Muscle of leg (tissue), 11 donors: ENCODE results near the gene PHF13. TPM values are rescaled to one million over a fixed set of nuclear protein-coding genes. Genes with fewer than 3 reads are reported as not detected.
"Not testable (repeated sequence)": the region's sequence is repeated elsewhere in the genome, so short reads cannot be mapped to it uniquely, and the experiment has no call there.

Experiments used
- DNase-seq: peaks from one replicate; pipeline ENCODE4 v3.0.0; 2013
- H3K27ac ChIP-seq: one replicate; pipeline ENCODE4 v1.5.1; 2013; ENCODE audit warnings: mild to moderate bottlenecking, low read length, control low read depth
- H3K27me3 ChIP-seq: one replicate; pipeline ENCODE4 v1.6.1; 2013; ENCODE audit warnings: low read length; ENCODE audit not compliant: control insufficient read depth, insufficient read depth
- H3K36me3 ChIP-seq: one replicate; pipeline ENCODE4 v1.6.1; 2013; ENCODE audit warnings: low read length; ENCODE audit not compliant: control insufficient read depth, insufficient read depth
- H3K4me1 ChIP-seq: one replicate; pipeline ENCODE4 v1.6.1; 2013; ENCODE audit warnings: low read length; ENCODE audit not compliant: control insufficient read depth, insufficient read depth
- H3K4me3 ChIP-seq: one replicate; pipeline ENCODE4 v1.5.1; 2013; ENCODE audit warnings: low read length, control low read depth
- H3K9me3 ChIP-seq: replicated peaks from 2 replicates; pipeline ENCODE4 v1.6.1; 2013; ENCODE audit warnings: low read depth, low read length; ENCODE audit not compliant: control insufficient read depth
- WGBS: methylation state at CpG from one replicate; pipeline ENCODE4 v1.1.5; 2013; ENCODE audit warnings: missing lambda C conversion rate; ENCODE audit not compliant: insufficient coverage; 5-methylcytosine and 5-hydroxymethylcytosine counted together
- polyA plus RNA-seq, 8 donors: library from polyadenylated mRNA; unstranded; fragments of 120-200 nt; gene quantifications; one replicate each; pipeline versions ENCODE4 v1.2.1 to v1.2.3, GENCODE V29; 2013; ENCODE audit warnings: inconsistent platforms in 1 of 8, low replicate concordance in 1 of 8; ENCODE audit not compliant: insufficient read length in 8 of 8, insufficient read depth in 1 of 8
- total RNA-seq: library from RNA; stranded (reverse); fragments of 120-200 nt; gene quantifications from one replicate; pipeline ENCODE4 v1.2.4, GENCODE V29; 2013

PHF13 gene
- total and polyA plus RNA-seq, 9 donors = 11.6 to 24.2 (median 21.8) TPM

DNA sequence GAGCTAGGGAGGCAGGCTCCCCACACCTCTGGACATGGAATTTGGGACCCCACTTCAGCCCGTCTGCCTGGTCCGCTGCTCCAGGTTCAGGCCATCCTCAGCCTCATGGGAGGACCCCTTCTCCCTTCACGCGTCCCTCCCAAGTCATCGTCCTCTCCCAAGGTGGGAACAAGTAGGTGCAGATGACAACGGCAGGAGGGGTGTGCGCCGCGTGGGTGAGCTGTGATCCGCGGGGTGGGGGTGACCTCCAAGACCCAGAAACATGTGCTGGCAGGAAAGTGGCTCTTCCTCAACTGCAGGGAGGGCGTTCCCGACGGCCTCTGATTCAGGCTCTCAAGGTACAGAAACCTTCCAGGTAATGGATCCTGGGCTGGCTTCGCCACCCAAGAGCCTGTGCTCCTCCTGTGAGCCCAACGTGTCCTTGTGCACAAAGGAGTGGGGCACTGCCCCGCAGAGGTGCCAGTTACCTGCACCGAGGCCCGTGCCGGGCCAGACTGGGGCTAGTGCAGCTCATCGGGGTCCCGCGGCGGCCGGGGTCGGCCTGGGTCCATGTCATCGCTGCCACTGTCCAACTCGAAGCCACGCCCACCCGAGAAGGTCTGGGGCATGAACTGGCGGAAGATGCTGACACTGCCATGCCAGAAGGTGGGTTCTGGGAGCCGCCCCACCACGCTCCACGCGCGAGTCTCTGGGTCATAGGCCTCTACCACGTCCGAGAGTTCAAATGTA is 20.5 kb upstream of the PHF13 start:
- H3K27ac ChIP-seq = peak overlapping the region; percentile 55
- 90% methylated on average over 36 of the region's 38 CpGs for WGBS
- DNase-seq = no peak

DNA sequence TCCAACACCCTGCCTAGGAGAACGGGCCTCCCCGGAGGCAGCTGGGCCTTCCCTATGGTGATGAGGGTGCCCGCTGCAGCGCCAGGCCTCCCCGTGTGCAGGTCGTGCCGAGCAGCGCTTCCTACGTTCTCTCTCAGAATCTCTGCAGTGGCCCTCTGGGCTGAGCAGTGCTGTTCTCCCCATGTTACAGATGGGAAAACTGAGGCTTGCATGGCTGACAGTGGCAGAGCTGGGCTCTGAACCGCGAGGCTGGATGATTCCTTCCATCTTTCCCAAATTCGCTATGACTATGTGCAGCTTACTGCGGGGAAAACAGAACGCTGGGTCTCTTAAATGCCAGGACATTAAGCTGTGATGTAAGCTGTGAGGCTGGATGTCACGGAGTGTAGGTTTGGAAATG is 19.7 kb upstream of the PHF13 start:
- H3K27ac ChIP-seq = no peak overlapping the region
- H3K9me3 ChIP-seq = no peaks in the 10 kb centered on the region
- H3K36me3 ChIP-seq = peaks cover 92% of the 10 kb centered on the region
- 92% methylated on average over 14 of the region's 15 CpGs for WGBS
- H3K4me1 ChIP-seq = peaks cover 47% of the 10 kb centered on the region
- no peak overlapping the region for H3K4me3 ChIP-seq
- no peak for DNase-seq
- H3K27me3 ChIP-seq = no peaks in the 10 kb centered on the region

More for the DNA sequence above, 20.5 kb upstream of the PHF13 start:
- Histone ChIP-seq H3K4me3 (no peak overlapping the region), H3K27me3 (no peaks in the 10 kb centered on the region), H3K9me3 (no peaks in the 10 kb centered on the region), H3K36me3 (peaks cover 95% of the 10 kb centered on the region), H3K4me1 (peaks cover 52% of the 10 kb centered on the region)

GRCh38 chr1:6594977-6595740 is 18.4 kb upstream of the PHF13 start:
- no peaks in the 10 kb centered on the region for H3K27me3 ChIP-seq
- 96% methylated on average over 11 of the region's 11 CpGs for WGBS
- no peaks in the 10 kb centered on the region for H3K9me3 ChIP-seq
- H3K27ac ChIP-seq = no peak overlapping the region
- H3K36me3 ChIP-seq = peaks cover 87% of the 10 kb centered on the region
- H3K4me3 ChIP-seq = no peak overlapping the region
- peaks cover 48% of the 10 kb centered on the region for H3K4me1 ChIP-seq
- no peak for DNase-seq

DNA sequence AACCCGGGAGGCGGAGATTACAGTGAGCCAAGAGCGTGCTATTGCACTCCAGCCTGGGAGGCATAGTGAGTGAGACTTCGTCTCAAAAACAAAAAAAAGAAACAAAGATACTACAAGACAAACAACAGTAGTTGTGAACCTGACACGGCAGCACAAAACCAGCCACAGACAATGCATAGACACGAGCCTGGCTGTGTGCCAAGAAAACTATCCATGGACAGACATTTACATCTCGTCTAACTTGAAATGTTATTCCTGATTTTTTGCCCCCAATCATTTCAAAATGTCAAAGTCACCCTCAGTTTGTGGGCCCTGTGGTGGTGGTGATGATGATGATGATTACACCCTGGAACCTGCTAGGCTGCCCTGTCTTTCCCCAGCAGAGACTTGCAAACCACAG is 17.2 kb upstream of the PHF13 start:
- Histone ChIP-seq H3K9me3 (no peaks in the 10 kb centered on the region), H3K36me3 (peaks cover 75% of the 10 kb centered on the region), H3K4me1 (peaks cover 57% of the 10 kb centered on the region), H3K27me3 (no peaks in the 10 kb centered on the region), H3K4me3 (no peak overlapping the region), H3K27ac (no peak overlapping the region)
- 40% methylated on average over 1 of the region's 7 CpGs for WGBS
- DNase-seq = peak; percentile 22

GRCh38 chr1:6596886-6597776 is 16.4 kb upstream of the PHF13 start:
- peaks cover 67% of the 10 kb centered on the region for H3K36me3 ChIP-seq
- 82% methylated on average over 5 of the region's 15 CpGs for WGBS
- H3K27me3 ChIP-seq = no peaks in the 10 kb centered on the region
- peak; percentile 4 for DNase-seq
- no peaks in the 10 kb centered on the region for H3K9me3 ChIP-seq
- no peak overlapping the region for H3K4me3 ChIP-seq
- no peak overlapping the region for H3K27ac ChIP-seq
- H3K4me1 ChIP-seq = peaks cover 53% of the 10 kb centered on the region

DNA sequence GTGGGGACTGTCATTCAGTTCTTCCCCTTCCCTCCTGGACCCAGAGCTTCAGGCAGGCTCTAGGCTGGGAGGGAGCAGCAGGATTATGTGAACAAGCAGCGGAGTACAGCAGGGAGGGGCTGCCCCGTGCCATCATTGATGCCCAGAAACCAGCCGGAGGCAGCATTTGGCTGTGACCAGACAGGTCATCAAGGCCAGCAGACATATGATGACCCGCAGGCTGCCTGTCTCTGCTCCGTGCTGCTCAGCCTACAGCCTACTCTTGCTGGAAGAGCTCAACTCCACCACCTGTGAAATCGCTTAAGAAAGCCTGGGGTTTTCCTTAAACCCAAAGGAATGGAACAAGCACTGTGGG is 15.8 kb upstream of the PHF13 start:
- Histone ChIP-seq H3K27ac (no peak overlapping the region), H3K4me3 (no peak overlapping the region), H3K27me3 (no peaks in the 10 kb centered on the region), H3K9me3 (no peaks in the 10 kb centered on the region), H3K36me3 (peaks cover 61% of the 10 kb centered on the region), H3K4me1 (peaks cover 47% of the 10 kb centered on the region)
- 55% methylated on average over 4 of the region's 6 CpGs for WGBS
- DNase-seq = no peak

- no peak overlapping the region for H3K27ac ChIP-seq
- DNase-seq = no peak
- H3K4me1 ChIP-seq = peaks cover 56% of the 10 kb centered on the region
Measured at GRCh38 chr1:6599141-6599975, 14.2 kb upstream of the PHF13 start.

DNA sequence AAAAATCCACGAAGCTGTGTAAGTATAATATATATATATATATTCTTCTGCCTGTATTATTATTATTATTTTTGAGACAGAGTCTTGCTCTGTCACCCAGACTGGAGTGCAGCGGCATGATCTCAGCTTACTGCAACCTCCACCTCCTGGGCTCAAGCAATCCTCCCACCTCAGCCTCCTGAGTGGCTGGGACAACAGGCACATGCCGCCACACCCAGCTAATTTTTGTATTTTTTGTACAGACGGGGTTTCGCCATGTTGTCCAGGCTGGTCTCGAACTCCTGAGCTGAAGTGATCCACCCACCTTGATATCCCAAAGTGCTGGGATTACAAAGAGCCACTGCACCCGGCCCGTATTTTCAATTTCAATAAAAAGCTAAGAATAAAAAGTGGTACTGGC is 13.5 kb upstream of the PHF13 start:
- peaks cover 44% of the 10 kb centered on the region for H3K36me3 ChIP-seq
- not testable (repeated sequence) for H3K9me3 ChIP-seq, H3K27me3 ChIP-seq, DNase-seq
- WGBS = 60% methylated on average over 2 of the region's 8 CpGs
- H3K4me3 ChIP-seq = peak overlapping the region; percentile 86
- H3K27ac ChIP-seq = peak overlapping the region; percentile 93
- peaks cover 62% of the 10 kb centered on the region for H3K4me1 ChIP-seq

More at GRCh38 chr1:6599141-6599975, 14.2 kb upstream of the PHF13 start:
- H3K27me3 ChIP-seq = no peaks in the 10 kb centered on the region
- H3K9me3 ChIP-seq = no peaks in the 10 kb centered on the region
- H3K36me3 ChIP-seq = peaks cover 46% of the 10 kb centered on the region
- peak overlapping the region; percentile 86 for H3K4me3 ChIP-seq
- WGBS = 91% methylated on average over 22 of the region's 31 CpGs

DNA sequence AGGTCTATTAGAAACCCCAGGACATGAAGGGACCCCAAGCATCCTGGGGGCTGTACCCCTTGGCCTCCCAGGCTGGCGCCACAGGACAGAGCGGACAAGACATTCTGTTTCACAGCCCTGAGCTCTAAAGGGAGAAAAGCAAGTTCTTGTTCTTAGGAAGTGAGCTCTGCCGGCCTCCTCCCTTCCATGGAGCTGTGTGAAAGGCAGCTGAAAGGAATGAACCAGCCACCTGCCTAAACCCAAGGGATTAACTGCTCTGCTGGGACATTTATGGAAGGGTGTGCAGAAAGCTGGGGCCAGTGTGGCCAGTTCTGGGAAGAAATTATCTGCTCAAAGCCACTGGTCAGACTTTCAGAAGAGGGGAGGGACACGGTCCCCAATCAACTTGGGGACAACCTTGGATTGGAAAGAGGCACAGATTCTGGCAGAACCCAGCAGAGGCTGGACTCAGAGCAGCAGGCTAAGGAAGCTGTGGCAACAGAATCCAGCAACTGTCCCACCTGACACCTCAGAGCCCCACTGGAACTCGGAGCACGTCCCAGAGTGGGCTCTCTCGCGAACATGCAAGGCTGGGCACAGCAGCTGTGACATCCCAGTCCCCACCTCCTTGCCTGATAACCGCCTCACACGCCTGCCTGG is 13.0 kb upstream of the PHF13 start:
- peaks cover 38% of the 10 kb centered on the region for H3K36me3 ChIP-seq
- peaks cover 62% of the 10 kb centered on the region for H3K4me1 ChIP-seq
- H3K9me3 ChIP-seq = no peaks in the 10 kb centered on the region
- DNase-seq = peak; percentile 57
- 25% methylated on average over 8 of the region's 10 CpGs for WGBS
- H3K27me3 ChIP-seq = no peaks in the 10 kb centered on the region
- H3K4me3 ChIP-seq = peak overlapping the region; percentile 86
- peak overlapping the region; percentile 93 for H3K27ac ChIP-seq
